Measurements from ENCODE around the gene FGD4.

The FGD4 gene

DNA sequence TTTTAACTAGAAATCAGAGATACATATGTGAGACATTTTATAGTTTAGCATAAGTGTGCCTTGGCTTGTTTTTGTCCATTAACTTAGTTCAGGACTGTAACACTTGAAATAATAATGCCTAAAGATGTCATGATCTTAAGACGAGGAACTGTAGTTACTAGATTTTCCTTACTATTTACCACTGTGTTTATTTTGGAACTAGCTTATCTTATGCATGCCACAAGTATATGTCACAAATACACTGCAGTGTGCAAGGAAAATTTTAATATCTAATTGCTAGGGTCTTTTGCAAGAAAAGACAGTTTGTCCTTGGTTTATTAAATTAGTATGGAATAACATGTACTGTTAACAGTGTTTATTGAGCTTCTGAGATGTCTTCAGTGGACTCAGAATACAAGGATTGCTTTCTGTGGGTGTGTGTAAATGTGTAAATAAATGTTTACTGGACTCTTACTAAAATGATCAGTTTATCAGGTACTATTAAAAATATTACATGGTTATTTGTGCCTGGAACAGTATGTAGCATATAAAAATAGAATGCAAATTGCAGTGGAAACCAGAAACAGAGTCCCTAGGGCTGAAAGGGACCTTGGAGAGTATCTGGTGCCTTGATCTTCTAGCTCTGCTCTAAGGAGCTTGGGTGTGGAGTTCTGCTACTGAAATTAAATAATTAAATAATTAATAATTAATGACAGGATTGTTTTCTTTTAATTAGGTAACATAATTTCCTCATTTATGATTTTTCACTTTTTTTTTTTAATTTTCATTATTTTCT is 58.1 kb downstream of the FGD4 start:
- no peak for DNase-seq

- DNase-seq, result no peak
Observed at GRCh38 chr12:32460638-32461037, 61.3 kb downstream of the FGD4 start.

- DNase-seq, result no peak
Observed at GRCh38 chr12:32462908-32463307, 63.5 kb downstream of the FGD4 start.

- DNase-seq, result no peak
Observed at GRCh38 chr12:32466187-32466586, 66.8 kb downstream of the FGD4 start.

DNA sequence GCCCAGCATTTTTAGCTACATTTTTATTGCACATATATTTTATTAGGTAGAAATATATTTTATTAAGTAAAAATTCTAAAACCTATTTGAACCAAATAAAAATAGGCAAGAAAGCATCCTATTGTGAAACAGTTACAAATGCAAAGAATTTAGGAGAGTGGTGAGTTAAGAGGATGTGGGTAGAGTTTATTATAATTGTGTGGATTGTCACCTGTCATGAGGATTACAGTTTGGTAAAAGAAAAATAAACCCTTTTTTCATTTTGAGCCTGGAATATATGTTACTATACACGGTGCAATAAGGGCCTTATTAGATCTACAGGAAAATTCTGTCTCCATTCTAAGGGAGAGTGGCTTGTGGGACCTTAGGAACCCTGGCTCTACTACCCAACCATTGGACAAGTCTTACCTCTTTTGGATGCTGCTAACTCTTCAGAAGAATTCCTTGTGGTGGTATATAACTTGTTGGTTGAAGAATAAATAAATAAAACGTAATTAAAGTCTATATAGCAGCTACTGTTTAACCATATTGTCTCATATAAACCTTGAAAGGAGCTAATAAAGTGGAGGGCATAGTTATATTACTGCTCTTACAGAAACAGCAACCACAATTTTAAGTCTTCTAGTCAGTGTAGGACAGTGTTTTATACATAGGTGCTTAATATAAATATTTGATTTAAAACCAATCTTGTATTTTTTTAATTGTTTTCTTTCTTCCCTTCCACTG is 67.8 kb downstream of the FGD4 start:
- DNase-seq, result no peak

GRCh38 chr12:32467959-32468863 is 68.9 kb downstream of the FGD4 start:
- DNase-seq, result no peak

DNA sequence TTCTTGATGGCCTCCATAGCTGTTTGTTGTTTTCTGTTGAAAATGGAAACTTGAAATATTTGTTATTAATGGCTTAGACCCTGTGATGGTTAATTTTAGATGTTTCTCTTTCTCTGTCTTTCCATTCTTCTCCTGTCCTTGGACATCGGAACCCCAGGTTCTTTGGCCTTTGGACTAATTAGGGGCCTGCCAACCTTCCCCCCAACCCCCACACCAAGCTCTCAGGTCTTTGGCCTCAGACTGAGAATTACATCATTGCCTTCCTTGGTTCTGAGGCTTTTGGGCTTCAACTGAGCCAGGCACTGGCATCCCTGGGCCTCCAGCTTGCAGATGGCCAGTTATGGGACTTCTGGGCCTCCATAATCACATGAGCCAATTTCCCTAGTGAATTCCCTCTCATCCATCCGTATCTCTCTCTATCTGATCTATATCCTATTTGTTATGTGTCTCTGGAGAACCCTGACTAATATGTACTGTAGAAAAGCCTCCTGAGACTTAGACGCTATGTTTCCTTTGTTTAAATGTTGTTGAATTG is 71.6 kb downstream of the FGD4 start:
- no peak for DNase-seq

GRCh38 chr12:32471591-32472001 is 72.2 kb downstream of the FGD4 start:
- DNase-seq, result no peak

GRCh38 chr12:32475724-32476123 is 76.4 kb downstream of the FGD4 start:
- no peak for DNase-seq

DNA sequence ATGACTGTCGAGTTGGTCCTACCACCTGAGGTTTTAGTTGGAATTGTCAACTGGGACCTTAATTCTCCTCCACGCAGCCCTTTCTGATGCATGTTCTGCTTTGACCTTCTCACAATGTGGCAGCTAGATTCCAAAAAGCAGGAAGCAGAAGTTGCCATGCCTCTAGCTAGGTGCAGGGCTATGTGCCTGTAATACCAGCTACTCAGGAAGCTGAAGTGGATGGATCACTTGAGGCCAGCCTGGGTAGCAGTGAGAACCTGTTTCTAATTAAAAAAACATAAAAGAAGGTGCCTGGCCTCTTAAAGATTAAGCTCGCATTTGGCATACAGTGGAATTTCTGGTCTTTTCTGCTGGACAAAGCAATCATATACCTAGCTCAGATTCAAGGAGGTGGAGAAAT is 77.1 kb downstream of the FGD4 start:
- DNase-seq, result no peak

- DNase-seq, result no peak
Observed at GRCh38 chr12:32477714-32478113, 78.4 kb downstream of the FGD4 start.

GRCh38 chr12:32478166-32478565 is 78.8 kb downstream of the FGD4 start:
- no peak for DNase-seq

- DNase-seq, result no peak
Observed at GRCh38 chr12:32478858-32479725, 79.7 kb downstream of the FGD4 start.

DNA sequence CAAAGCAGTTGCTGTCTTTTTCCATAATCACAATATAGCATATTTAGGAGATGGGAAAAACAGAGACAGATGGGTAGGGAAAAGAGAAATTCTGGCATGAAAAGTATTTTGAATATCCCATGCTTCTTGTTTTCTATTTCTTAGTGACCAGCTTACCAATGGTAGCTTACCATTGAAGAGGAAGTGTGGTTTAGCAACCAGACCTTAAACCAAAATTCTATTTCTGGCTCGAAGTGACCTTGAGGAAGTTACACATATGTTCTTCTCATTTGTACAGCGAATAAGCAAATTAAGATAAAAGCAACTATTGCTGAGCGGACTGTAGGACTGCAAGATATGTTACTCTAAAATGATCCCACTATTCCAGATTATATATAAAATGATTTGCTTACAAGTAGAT is 82.9 kb downstream of the FGD4 start:
- DNase-seq, result no peak

DNA sequence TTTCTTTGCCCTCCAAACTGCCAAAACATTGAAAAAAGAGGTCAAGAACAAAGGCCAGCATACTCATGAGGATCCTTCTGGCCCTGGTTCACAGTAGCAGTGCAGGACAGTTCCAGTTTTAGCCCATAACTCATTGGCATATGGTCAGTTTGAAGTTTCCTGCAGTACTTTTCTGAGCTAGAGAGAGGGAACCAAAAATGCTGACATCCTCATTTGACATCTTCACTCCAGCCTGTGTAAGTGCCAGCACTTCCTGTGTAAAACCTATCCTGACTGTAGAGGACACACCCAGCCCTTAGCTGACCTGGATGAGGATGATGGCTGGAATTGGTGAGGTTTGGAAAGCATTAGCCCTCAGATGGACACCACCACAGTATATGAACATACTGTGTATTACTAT is 84.1 kb downstream of the FGD4 start:
- DNase-seq, result peak; percentile 36

DNA sequence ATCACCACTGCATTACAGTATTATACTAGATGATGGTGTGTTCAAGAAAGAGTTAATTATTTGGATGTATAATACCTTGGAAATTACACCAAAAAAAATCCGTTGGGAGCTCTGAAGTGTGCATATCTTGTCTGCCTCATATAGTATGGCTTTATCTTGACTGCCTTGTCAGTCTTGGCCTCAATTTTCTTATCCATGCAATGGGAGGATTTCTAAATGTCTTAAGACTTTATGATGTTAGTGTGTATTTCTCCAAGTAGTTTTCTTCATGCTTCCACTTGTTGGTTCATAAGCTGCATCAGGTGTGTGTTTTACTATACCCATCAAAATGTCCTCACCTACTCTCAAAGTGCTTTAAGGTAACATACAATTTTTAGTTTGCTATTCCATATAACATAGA is 84.6 kb downstream of the FGD4 start:
- DNase-seq, result no peak

DNA sequence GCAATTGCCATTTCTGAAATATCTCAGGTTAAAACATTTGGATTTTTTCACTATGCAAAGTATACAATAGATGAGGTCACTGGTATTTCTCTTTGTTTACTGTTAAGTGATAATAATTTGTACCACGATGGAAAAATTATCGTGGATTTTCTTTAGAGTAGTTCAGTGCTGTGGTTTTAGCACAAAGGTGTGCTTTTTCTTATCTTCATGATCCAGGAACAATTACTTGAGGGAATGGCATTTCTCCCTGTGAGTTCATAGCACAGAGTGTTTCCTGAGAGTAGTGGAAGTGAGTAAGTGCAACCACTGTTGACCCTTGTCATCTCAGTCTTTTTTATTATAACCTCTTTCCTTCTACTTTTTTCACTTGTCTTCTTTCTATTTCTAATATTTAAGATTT is 86.8 kb downstream of the FGD4 start:
- DNase-seq, result no peak

DNA sequence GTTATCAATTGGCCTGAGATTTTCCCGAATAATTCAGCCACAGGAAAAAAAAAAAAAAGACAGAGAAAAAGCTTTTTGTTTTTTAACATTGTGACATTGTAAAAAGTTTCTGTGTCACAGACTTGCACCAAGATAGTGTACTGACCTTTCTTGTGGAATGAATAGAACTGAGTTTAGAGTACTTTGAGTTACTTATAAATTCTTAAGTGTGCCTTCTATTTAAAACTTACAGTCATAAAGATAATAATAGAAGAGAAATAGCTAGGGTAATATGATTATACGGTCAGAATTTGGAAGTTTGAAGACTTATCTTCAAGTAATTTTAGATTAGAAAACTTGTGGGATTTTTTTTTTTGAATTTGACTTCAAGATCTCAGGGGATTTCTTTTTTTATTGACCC is 88.8 kb downstream of the FGD4 start:
- DNase-seq, result no peak

- DNase-seq, result no peak
Observed at GRCh38 chr12:32489070-32489469, 89.7 kb downstream of the FGD4 start.

DNA sequence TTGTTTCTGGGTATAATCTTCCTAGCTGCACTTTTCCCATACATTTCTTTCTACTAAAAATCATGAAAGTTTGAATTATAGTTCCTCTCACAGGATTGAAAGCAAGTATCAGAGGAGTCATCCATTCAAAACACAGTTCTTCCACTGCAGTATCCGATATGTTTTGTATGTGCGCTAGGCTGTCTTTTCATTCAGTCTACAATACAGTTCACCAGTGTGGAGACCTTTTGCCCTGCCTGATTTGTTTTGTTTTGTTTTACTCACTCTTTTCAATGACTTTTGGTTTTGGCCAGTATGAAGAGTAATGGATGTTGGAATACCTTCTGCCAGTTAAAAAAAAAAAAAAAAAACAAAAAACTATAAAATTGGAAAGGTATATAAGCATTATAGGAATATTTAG is 91.4 kb downstream of the FGD4 start:
- DNase-seq, result no peak

- no peak for DNase-seq
Observed at GRCh38 chr12:32493282-32493681, 93.9 kb downstream of the FGD4 start.

DNA sequence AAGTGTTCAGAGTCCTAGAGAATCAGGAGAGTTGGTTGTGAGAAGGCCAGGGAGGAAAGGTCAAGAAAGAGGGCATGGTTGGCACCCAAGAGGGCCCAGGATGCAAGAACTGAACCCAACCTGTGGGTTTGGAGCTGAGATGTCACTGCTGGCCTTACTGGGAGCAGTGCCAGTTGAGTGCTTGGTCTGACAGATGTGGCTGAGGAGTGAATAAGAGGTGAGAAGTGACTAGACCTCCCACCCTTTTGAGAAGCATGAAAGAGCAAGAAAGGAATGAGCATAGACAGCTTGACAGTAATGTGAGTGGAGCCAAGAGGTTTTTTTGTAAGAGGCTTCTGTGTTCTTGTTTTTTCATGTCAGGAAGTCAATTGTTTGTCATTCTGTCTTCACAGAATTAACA is 95.3 kb downstream of the FGD4 start:
- no peak for DNase-seq
